Placental pericyte (primary cell): ENCODE results near the gene CBFA2T3. TPM values are rescaled to one million over a fixed set of nuclear protein-coding genes. Genes with fewer than 3 reads are reported as not detected.

Experiments used
- total RNA-seq: library from RNA; depleted of rRNA; stranded (reverse); fragments of >200 nt; gene quantifications from 2 replicates; pipeline ENCODE4 v1.2.3, GENCODE V29; 2012

CBFA2T3 gene
- total RNA-seq, result not detected in 2 replicates

DNA sequence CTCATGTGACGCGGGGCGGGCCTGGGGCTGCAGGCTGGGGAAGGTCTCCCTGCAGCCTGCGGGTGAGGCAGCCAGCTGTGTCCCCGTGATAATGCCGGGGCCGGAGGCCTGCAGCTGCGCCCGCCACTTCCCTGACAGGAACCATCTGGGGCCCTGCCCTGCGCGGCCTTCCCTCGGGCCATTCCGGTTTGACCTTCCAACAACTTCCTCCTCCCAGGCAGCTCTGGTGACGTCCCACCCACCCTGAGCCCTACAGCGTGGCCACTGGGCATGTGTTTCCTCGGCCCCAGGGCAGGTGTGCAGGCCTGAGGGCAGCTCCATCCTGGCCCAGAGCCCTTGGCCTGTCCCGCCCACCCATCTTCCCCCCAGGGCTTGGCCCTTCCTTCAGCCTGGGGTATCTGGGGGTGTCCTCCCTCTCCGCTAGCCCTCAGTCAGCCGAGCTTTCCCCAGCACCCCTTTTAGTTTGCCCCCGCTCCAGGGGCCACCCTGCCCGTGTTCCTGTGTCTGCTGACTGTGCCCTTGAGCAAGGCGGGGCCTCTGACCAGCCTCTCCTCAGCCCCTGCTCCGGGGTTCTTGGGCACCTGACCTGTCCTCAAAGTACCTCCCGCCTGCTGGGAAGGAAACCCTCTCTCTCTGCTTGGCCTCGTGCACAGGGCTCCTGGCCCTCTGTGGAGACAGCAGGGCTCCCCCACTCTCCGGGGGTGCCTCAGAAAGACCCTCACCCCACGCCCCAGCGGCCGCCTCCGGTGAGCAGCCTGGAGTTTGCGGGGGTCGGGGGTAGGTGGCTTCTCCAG lies at the start of gene CBFA2T3:
CBFA2T3 (minus strand) TSS at position 190 of the 794 bp plus-strand sequence. CDS start 400 bp downstream, outside the sequence.

DNA sequence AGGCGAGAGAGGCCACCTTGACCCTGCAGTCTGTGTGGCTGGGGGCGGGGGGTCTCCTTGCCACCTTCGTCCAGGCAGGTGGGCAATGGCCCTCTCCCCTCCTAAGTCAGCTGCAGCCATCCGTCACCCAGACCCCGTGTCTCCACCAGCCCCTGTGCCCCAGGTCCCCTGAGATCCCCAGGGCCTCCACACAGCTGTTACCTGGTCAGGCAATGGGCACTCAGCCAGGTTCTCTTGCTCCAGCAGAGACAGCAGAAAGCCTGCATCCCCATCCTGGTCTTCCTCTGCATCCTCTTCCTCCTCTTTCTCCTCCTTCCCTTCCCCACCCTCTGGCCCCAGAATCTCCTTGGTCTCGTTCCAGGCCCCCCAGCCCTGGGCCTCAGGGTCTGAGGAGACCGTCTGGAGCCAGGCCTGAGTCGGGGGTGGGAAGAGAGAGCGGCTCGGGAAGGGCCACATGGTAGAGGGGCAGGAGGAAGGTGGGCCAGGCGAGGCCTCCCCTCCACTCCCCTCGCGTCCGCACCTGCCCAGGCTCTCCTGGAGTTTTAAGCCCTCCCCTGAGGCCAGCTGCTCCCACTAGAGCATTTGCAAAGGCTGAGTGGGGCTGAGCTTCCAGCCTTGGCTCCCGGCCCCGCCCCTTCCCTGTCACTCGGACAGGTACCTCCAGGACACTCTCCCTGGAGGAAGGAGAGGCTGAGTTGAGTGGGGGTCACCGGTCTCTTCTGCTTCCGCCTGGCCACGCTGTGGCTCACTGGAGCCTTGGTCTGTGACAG lies 110.7 kb downstream of the CBFA2T3 start, which contains the start of gene PABPN1L:
PABPN1L (minus strand) TSS at position 510 of the 770 bp plus-strand sequence; CDS start at position 456, 54 bp downstream.

DNA sequence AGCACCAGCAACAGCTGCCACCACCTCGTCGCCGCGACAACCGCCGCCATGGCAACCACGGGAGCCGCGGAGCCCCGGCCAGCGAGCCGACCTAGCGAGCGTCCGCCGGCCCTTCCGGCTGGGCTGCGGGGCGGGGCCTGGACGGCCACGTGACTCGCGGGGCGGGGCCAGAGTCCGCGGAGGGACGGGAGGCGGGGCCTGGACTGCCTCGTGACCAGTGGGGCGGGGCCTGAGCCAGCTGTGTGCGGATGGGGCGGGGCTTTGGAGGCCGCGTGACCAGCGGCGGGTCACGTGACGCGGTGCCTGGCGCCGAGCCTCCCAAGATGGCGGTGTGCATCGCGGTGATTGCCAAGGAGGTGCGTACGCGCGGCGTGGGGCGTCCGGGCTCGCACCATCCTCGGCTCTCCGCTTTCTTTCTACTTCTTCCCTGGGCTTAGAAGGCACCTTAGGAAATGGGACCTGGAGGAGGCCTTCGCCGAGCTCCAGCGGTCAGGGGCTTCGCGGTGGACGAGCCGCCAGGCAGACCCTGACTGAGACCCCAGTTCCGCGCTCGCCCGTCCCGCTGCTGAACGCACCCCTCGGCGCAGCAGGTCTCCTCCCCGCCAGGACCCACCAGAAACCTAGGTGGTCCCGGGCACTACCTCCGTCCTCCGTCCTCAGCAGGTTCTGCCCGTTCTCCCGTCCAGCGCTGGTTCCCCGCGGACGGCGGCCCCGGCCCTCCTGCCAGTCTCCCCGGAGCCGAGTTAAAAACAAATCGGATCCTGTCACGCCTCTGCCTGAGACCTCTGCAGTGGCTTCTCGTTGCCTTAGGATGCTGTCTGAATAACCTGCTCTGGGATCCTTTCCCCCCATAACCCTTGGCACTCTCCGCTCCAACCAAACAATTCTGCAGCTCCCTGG lies 119.9 kb downstream of the CBFA2T3 start, which contains the start of the genes GALNS and TRAPPC2L:
GALNS (minus strand) TSS at position 120 of the 900 bp plus-strand sequence; CDS start at position 50, 70 bp downstream.
TRAPPC2L (plus strand) TSS at position 300 of the 900 bp plus-strand sequence; CDS start at position 324, 24 bp downstream.

Other genes with a start within 250 kb of the CBFA2T3 start
- 229 and 273 TPM in 2 replicates for gene PIEZO1, start 192.0 kb downstream of the CBFA2T3 start, total RNA-seq
- gene CDT1, start 173.4 kb downstream of the CBFA2T3 start, total RNA-seq, result 3.5 and 26.5 TPM in 2 replicates
- 52.7 and 58.3 TPM in 2 replicates for gene APRT, start 165.3 kb downstream of the CBFA2T3 start, total RNA-seq
- 31.1 and 43.8 TPM in 2 replicates for gene GALNS, start 120.3 kb downstream of the CBFA2T3 start, total RNA-seq
- gene TRAPPC2L, start 120.1 kb downstream of the CBFA2T3 start, total RNA-seq, result 35.1 and 78.1 TPM in 2 replicates
- not detected in 2 replicates for gene PABPN1L, start 110.5 kb downstream of the CBFA2T3 start, total RNA-seq
- 23.0 and 25.9 TPM in 2 replicates for gene ACSF3, start 116.6 kb upstream of the CBFA2T3 start, total RNA-seq
- gene CDH15, start 194.5 kb upstream of the CBFA2T3 start, total RNA-seq, result 0.14 and 0.66 TPM in 2 replicates
- gene SLC22A31, start 223.3 kb upstream of the CBFA2T3 start, total RNA-seq, result 0.57 and 2.2 TPM in 2 replicates
- gene ZNF778, start 240.5 kb upstream of the CBFA2T3 start, total RNA-seq, result 8.3 and 10.3 TPM in 2 replicates